H1 (cell line): Measurements from ENCODE around the gene PLEKHA5. TPM values are rescaled to one million over a fixed set of nuclear protein-coding genes. Genes with fewer than 3 reads are reported as not detected.

Experiments used
- CTCF ChIA-PET: fragments of 300-600 bp; sonication (Branson Sonifier 250); formaldehyde crosslinking; loops from one replicate; lab custom pipeline; 2021; ENCODE audit not compliant: partially characterized antibody; lab: Charles Lee
- POLR2A ChIA-PET: fragments of 300-600 bp; sonication (Branson Sonifier 250); formaldehyde crosslinking; loops from one replicate; lab custom pipeline; 2021; ENCODE audit warnings: inconsistent platforms; ENCODE audit not compliant: partially characterized antibody; lab: Charles Lee
- DNase-seq, 2 experiments: peaks; one replicate each; pipeline versions ENCODE4 v3.0.0 to v3.0.0-alpha.2; 2010 to 2022; ENCODE audit warnings: low spot score in 2 of 2, low read depth in 1 of 2, mixed read lengths in 1 of 2
- FAIRE-seq: peaks from 2 replicates; lab custom pipeline; 2011; peaks lifted over from hg19 to GRCh38; lab: Jason Lieb, UNC
- H2AFZ ChIP-seq: 2 replicates; pipeline ENCODE4 v1.8.1; 2012; ENCODE audit warnings: low read length, inconsistent platforms
- H2AK5ac ChIP-seq: 2 replicates; pipeline ENCODE4 v1.6.1; 2013; ENCODE audit warnings: low read depth, low read length
- H2BK120ac ChIP-seq: replicated peaks from 2 replicates; pipeline ENCODE3; 2013; ENCODE audit warnings: low read depth, low read length, inconsistent platforms
- H2BK12ac ChIP-seq: 2 replicates; pipeline ENCODE4 v1.6.1; 2013; ENCODE audit warnings: low read depth, low read length
- H2BK15ac ChIP-seq: 2 replicates; pipeline ENCODE4 v1.6.1; 2013; ENCODE audit warnings: low read length
- H2BK20ac ChIP-seq: 2 replicates; pipeline ENCODE4 v1.6.1; 2013; ENCODE audit warnings: low read length
- H2BK5ac ChIP-seq: 2 replicates; pipeline ENCODE4 v1.6.1; 2013; ENCODE audit warnings: low read depth, low read length
- H3K14ac ChIP-seq: 2 replicates; pipeline ENCODE4 v1.6.1; 2013; ENCODE audit warnings: inconsistent platforms; ENCODE audit not compliant: insufficient read length
- H3K18ac ChIP-seq: 2 replicates; pipeline ENCODE4 v1.6.1; 2013; ENCODE audit warnings: low read length; ENCODE audit errors: extremely low read depth
- H3K23ac ChIP-seq: 2 replicates; pipeline ENCODE4 v1.6.1; 2013; ENCODE audit warnings: inconsistent platforms; ENCODE audit not compliant: insufficient read length
- H3K23me2 ChIP-seq: 2 replicates; pipeline ENCODE4 v1.6.1; 2013; ENCODE audit warnings: low read depth, low read length
- H3K27ac ChIP-seq: 2 replicates; pipeline ENCODE4 v1.6.1; 2011; ENCODE audit warnings: low read depth, low read length, inconsistent platforms
- H3K27me3 ChIP-seq, 4 experiments: replicated peaks in 1 of 4; 1 replicate in 1 of 4; 2 replicates in 3 of 4; pipeline versions ENCODE4 v1.6.1 to v1.8.1; 2011 to 2013; ENCODE audit warnings: low read length in 3 of 4, mild to moderate bottlenecking in 3 of 4, inconsistent platforms in 2 of 4, mixed read lengths in 2 of 4, moderate library complexity in 1 of 4; ENCODE audit not compliant: control insufficient read depth in 3 of 4, insufficient read depth in 3 of 4; ENCODE audit errors: extremely low read depth in 1 of 4
- H3K36me3 ChIP-seq, 4 experiments: 2 replicates each; pipeline versions ENCODE4 v1.6.1 to v1.8.1; 2011 to 2013; ENCODE audit warnings: mild to moderate bottlenecking in 4 of 4, low read length in 3 of 4, moderate library complexity in 2 of 4, control low read depth in 1 of 4, inconsistent platforms in 1 of 4; ENCODE audit not compliant: insufficient read depth in 4 of 4, control insufficient read depth in 2 of 4
- H3K4ac ChIP-seq: replicated peaks from 2 replicates; pipeline ENCODE3; 2013; ENCODE audit warnings: low read length, low read depth, mixed read lengths, inconsistent platforms; ENCODE audit not compliant: insufficient read length
- H3K4me1 ChIP-seq, 4 experiments: replicated peaks in 1 of 4; 1 replicate in 1 of 4; 2 replicates in 3 of 4; pipeline versions ENCODE4 v1.6.1 to v1.8.1; 2011 to 2013; ENCODE audit warnings: low read length in 3 of 4, inconsistent platforms in 2 of 4, mixed read lengths in 1 of 4; ENCODE audit not compliant: insufficient read depth in 4 of 4, control insufficient read depth in 3 of 4
- H3K4me2 ChIP-seq, 2 experiments: 2 replicates each; pipeline versions ENCODE4 v1.6.1 to v1.8.1; 2011 to 2013; ENCODE audit warnings: low read depth in 2 of 2, low read length in 2 of 2, control low read depth in 1 of 2, inconsistent platforms in 1 of 2, mild to moderate bottlenecking in 1 of 2; ENCODE audit not compliant: insufficient read depth in 1 of 2
- H3K4me3 ChIP-seq, 4 experiments: fragments of 200-600, 300-600 bp in 1 of 4; sonication (generic), shearing (Covaris generic), sonication (Bioruptor Twin) in 1 of 4; 2 replicates each; pipeline versions ENCODE4 v1.5.1 to v1.8.1; 2011 to 2016; ENCODE audit warnings: low read length in 4 of 4, low read depth in 3 of 4, control low read depth in 2 of 4, inconsistent platforms in 2 of 4, mild to moderate bottlenecking in 2 of 4, mixed read lengths in 1 of 4, moderate library complexity in 1 of 4; ENCODE audit not compliant: insufficient read depth in 2 of 4; ENCODE audit errors: extremely low read depth in 1 of 4
- H3K56ac ChIP-seq: replicated peaks from 2 replicates; pipeline ENCODE3; 2013; ENCODE audit warnings: low read depth, mild to moderate bottlenecking, mixed read lengths, low read length, inconsistent platforms; ENCODE audit not compliant: insufficient read length
- H3K79me1 ChIP-seq: 2 replicates; pipeline ENCODE4 v1.6.1; 2013; ENCODE audit warnings: low read depth, low read length, control low read depth
- H3K79me2 ChIP-seq, 2 experiments: 2 replicates each; pipeline versions ENCODE4 v1.6.1 to v1.8.1; 2012 to 2013; ENCODE audit warnings: low read length in 2 of 2, mild to moderate bottlenecking in 2 of 2, inconsistent platforms in 1 of 2; ENCODE audit not compliant: insufficient read depth in 2 of 2, control insufficient read depth in 1 of 2
- H3K9ac ChIP-seq, 4 experiments: replicated peaks in 1 of 4; 1 replicate in 1 of 4; 2 replicates in 3 of 4; pipeline versions ENCODE4 v1.6.1 to v1.8.1; 2011 to 2013; ENCODE audit warnings: low read depth in 3 of 4, low read length in 3 of 4, control low read depth in 2 of 4, mild to moderate bottlenecking in 2 of 4, moderate library complexity in 2 of 4, inconsistent platforms in 1 of 4; ENCODE audit errors: extremely low read depth in 1 of 4
- H3K9me3 ChIP-seq, 2 experiments: 2 replicates each; pipeline versions ENCODE4 v1.6.1 to v1.8.1; 2012 to 2013; ENCODE audit warnings: mild to moderate bottlenecking in 2 of 2, moderate library complexity in 2 of 2, control low read depth in 1 of 2, inconsistent platforms in 1 of 2, low read depth in 1 of 2, low read length in 1 of 2, mixed read lengths in 1 of 2; ENCODE audit not compliant: insufficient read depth in 2 of 2
- H4K20me1 ChIP-seq, 2 experiments: replicated peaks in 1 of 2; 2 replicates each; pipeline versions ENCODE3 to v1.8.1; 2011 to 2013; ENCODE audit warnings: inconsistent platforms in 2 of 2, low read length in 2 of 2, mild to moderate bottlenecking in 1 of 2; ENCODE audit not compliant: insufficient read depth in 2 of 2, control insufficient read depth in 1 of 2
- H4K5ac ChIP-seq: 2 replicates; pipeline ENCODE4 v1.6.1; 2013; ENCODE audit warnings: low read length, low read depth, mixed read lengths, inconsistent platforms; ENCODE audit not compliant: insufficient read length
- H4K8ac ChIP-seq: 2 replicates; pipeline ENCODE4 v1.8.0; 2013; ENCODE audit warnings: mild to moderate bottlenecking, moderate library complexity, low read length, inconsistent platforms; ENCODE audit not compliant: insufficient read depth; ENCODE audit errors: extremely low read depth
- H4K91ac ChIP-seq: replicated peaks from 2 replicates; pipeline ENCODE3; 2013; ENCODE audit warnings: low read length, mixed read lengths, inconsistent platforms; ENCODE audit not compliant: insufficient read length
- BRCA1 ChIP-seq: IDR thresholded peaks from 2 replicates; pipeline ENCODE4 v1.6.1; 2012; ENCODE audit warnings: low read depth, low read length, improper control_type of control experiment
- CEBPB ChIP-seq: IDR thresholded peaks from 2 replicates; pipeline ENCODE4 v1.6.1; 2012; ENCODE audit warnings: low read depth, low read length
- CREB1 ChIP-seq: IDR thresholded peaks from 2 replicates; pipeline ENCODE4 v1.6.1; 2012; ENCODE audit warnings: inconsistent platforms
- GTF2F1 ChIP-seq: IDR thresholded peaks from 2 replicates; pipeline ENCODE4 v1.6.1; 2012; ENCODE audit warnings: low read depth, low read length, improper control_type of control experiment, borderline replicate concordance
- JUND ChIP-seq: IDR thresholded peaks from 2 replicates; pipeline ENCODE4 v1.6.1; 2011; ENCODE audit warnings: mild to moderate bottlenecking, improper control_type of control experiment, low read length
- KDM1A ChIP-seq: fragments of 200-600, 300-600 bp; sonication (generic); IDR thresholded peaks from 2 replicates; pipeline ENCODE4 v1.7.1; 2016; ENCODE audit warnings: mild to moderate bottlenecking, low read length, borderline replicate concordance
- MAFK ChIP-seq: IDR thresholded peaks from 2 replicates; pipeline ENCODE4 v1.6.1; 2012; ENCODE audit warnings: low read depth, mild to moderate bottlenecking, improper control_type of control experiment, low read length
- NRF1 ChIP-seq: IDR thresholded peaks from 2 replicates; pipeline ENCODE4 v1.6.1; 2011; ENCODE audit warnings: mild to moderate bottlenecking, low read depth, low read length, improper control_type of control experiment
- PHF8 ChIP-seq: fragments of 200-600 bp; sonication (generic); conservative IDR thresholded peaks from 2 replicates; pipeline ENCODE4 v1.7.1; 2012; ENCODE audit warnings: low read depth, mild to moderate bottlenecking, inconsistent platforms, low read length, moderate library complexity
- POLR2A ChIP-seq, 2 experiments: IDR thresholded peaks; 1 replicate in 1 of 2; 2 replicates in 1 of 2; pipeline ENCODE4 v1.6.1; 2011; ENCODE audit warnings: low read depth in 2 of 2, low read length in 2 of 2, mild to moderate bottlenecking in 2 of 2; ENCODE audit errors: control extremely low read depth in 1 of 2
- RAD21 ChIP-seq, 2 experiments: IDR thresholded peaks in 1 of 2; conservative IDR thresholded peaks in 1 of 2; 2 replicates each; pipeline ENCODE4 v1.6.1; 2011; ENCODE audit warnings: low read depth in 2 of 2, low read length in 2 of 2, improper control_type of control experiment in 1 of 2, inconsistent platforms in 1 of 2, mild to moderate bottlenecking in 1 of 2, moderate library complexity in 1 of 2
- SIRT6 ChIP-seq: IDR thresholded peaks from one replicate; pipeline ENCODE4 v1.7.1; 2012; ENCODE audit warnings: low read length, inconsistent platforms
- SP1 ChIP-seq: IDR thresholded peaks from 2 replicates; pipeline ENCODE4 v1.6.1; 2011; ENCODE audit warnings: low read depth, low read length
- SP2 ChIP-seq: IDR thresholded peaks from 2 replicates; pipeline ENCODE4 v1.6.1; 2012; ENCODE audit warnings: mild to moderate bottlenecking, low read length, inconsistent platforms
- SP4 ChIP-seq: IDR thresholded peaks from 2 replicates; pipeline ENCODE4 v1.6.1; 2012; ENCODE audit warnings: low read length, inconsistent platforms
- polyA plus RNA-seq, 7 experiments: library from polyadenylated mRNA; depleted of rRNA in 3 of 7; stranded (reverse) in 5 of 7; unstranded in 2 of 7; fragments of >200 nt in 5 of 7; fragments of 200-250 nt in 2 of 7; gene quantifications; 1 replicate in 5 of 7; 2 replicates in 1 of 7; 4 replicates in 1 of 7; pipeline versions ENCODE4 v1.2.1 to v1.2.3, GENCODE V29; 2011 to 2013; ENCODE audit warnings: missing spikeins in 2 of 7, mixed read lengths in 2 of 7
- total RNA-seq: library from RNA; stranded (reverse); fragmentation: NEBNext Ultra II Directional; extraction: Animal tissue kit (Norgen Biotek cat#: 25700); gene quantifications from 2 replicates; pipeline ENCODE4 v1.2.1, GENCODE V29; 2021

PLEKHA5 gene
- total and polyA plus RNA-seq, 2 of the 8 experiments (the other 6 are each of a cell fraction or from before 2014, with no cell fraction given) = 17.2 to 66.1 TPM

GRCh38 chr12:19301223-19301622 lies 171.7 kb downstream of the PLEKHA5 start:
- no peak overlapping the region for H3K9ac ChIP-seq
- FAIRE-seq = no peak
- H4K8ac ChIP-seq = no peak overlapping the region
- H2AFZ ChIP-seq = no peak overlapping the region
- no peak overlapping the region for H3K56ac ChIP-seq
- H3K27ac ChIP-seq = no peak overlapping the region
- H4K20me1 ChIP-seq = peaks cover 0 to 1% of the 10 kb centered on the region in 2 experiments
- no peak overlapping the region for H3K18ac ChIP-seq
- ChIA-PET POLR2A (interaction anchor here (1.0 kb wide), 1 partner anchor 10 kb away, joined by 3 read pairs; no protein-coding TSS in a partner anchor), CTCF (interaction anchor here (2.2 kb wide), 1 partner anchor 13 kb away, joined by 7 read pairs; no protein-coding TSS in a partner anchor)
- no peak overlapping the region for H3K4me3 ChIP-seq
- H3K9me3 ChIP-seq = no peaks in the 10 kb centered on the region
- peaks cover 0 to 21% (median 6%) of the 10 kb centered on the region in 4 experiments; a peak in 6 of 8 replicates for H3K36me3 ChIP-seq
- H3K79me2 ChIP-seq = no peaks in the 10 kb centered on the region
- H3K4me2 ChIP-seq = no peak overlapping the region
- no peak overlapping the region for H3K23ac ChIP-seq
- no peak overlapping the region for H2BK15ac ChIP-seq
- no peaks in the 10 kb centered on the region for H3K79me1 ChIP-seq
- H3K23me2 ChIP-seq = no peaks in the 10 kb centered on the region
- H2BK120ac ChIP-seq = no peak overlapping the region
- TF ChIP-seq SP4 (no peak), POLR2A (IDR thresholded peaks at IDR 0.05; ENCODE audit: control extremely low read depth in 1 of 2, low read depth in 2 of 2, low read length in 2 of 2) (no peak), GTF2F1 (no peak), SP2 (no peak), SP1 (no peak), PHF8 (no peak), CEBPB (no peak), NRF1 (no peak), RAD21 (IDR thresholded peaks at IDR 0.05 in 1 of 2, conservative IDR thresholded peaks at IDR 0.05 in 1 of 2; ENCODE audit: low read depth in 2 of 2, low read length in 2 of 2) (no peak), JUND (no peak), BRCA1 (no peak), SIRT6 (no peak), KDM1A (no peak), MAFK (no peak), CREB1 (no peak)
- no peak for DNase-seq
- H3K14ac ChIP-seq = no peak overlapping the region
- no peak overlapping the region for H3K4ac ChIP-seq
- no peak overlapping the region for H4K91ac ChIP-seq
- H4K5ac ChIP-seq = no peak overlapping the region
- H2AK5ac ChIP-seq = no peak overlapping the region
- H3K4me1 ChIP-seq = no peaks in the 10 kb centered on the region; a peak in 1 of 7 replicates
- H2BK20ac ChIP-seq = no peak overlapping the region
- H2BK12ac ChIP-seq = no peak overlapping the region
- H3K27me3 ChIP-seq = no peaks in the 10 kb centered on the region
- H2BK5ac ChIP-seq = no peak overlapping the region
